Parathyroid adenoma (tissue), 2 donors: Measurements from ENCODE around the gene NPAP1.
"Not testable (repeated sequence)": the region's sequence is repeated elsewhere in the genome, so short reads cannot be mapped to it uniquely, and the experiment has no call there.

Experiments
- H2AFZ ChIP-seq: fragments of 300-600 bp; sonication (generic); one replicate; pipeline ENCODE4 v1.7.0; 2017; ENCODE audit warnings: antibody characterized with exemption, mild to moderate bottlenecking
- H3K27ac ChIP-seq: fragments of 300-600 bp; sonication (generic); one replicate; pipeline ENCODE4 v1.7.0; 2017
- H3K27me3 ChIP-seq: fragments of 300-600 bp; sonication (generic); one replicate; pipeline ENCODE4 v1.7.0; 2017; ENCODE audit warnings: low read length; ENCODE audit not compliant: control insufficient read depth, insufficient read depth
- H3K36me3 ChIP-seq: fragments of 300-600 bp; sonication (generic); one replicate; pipeline ENCODE4 v1.7.0; 2017; ENCODE audit warnings: low read length; ENCODE audit not compliant: control insufficient read depth, insufficient read depth
- H3K4me1 ChIP-seq: fragments of 300-600 bp; sonication (generic); one replicate; pipeline ENCODE4 v1.7.0; 2017; ENCODE audit warnings: control low read depth
- H3K4me2 ChIP-seq: fragments of 300-600 bp; sonication (generic); one replicate; pipeline ENCODE4 v1.7.0; 2017; ENCODE audit warnings: low read length
- H3K4me3 ChIP-seq: fragments of 300-600 bp; sonication (generic); one replicate; pipeline ENCODE4 v1.7.0; 2017; ENCODE audit warnings: low read depth, low read length
- H3K79me2 ChIP-seq: fragments of 300-600 bp; sonication (generic); one replicate; pipeline ENCODE4 v1.7.0; 2017; ENCODE audit warnings: control low read depth
- H3K9ac ChIP-seq: fragments of 300-600 bp; sonication (generic); one replicate; pipeline ENCODE4 v1.7.0; 2017; ENCODE audit warnings: mild to moderate bottlenecking
- H3K9me3 ChIP-seq: fragments of 300-600 bp; sonication (generic); one replicate; pipeline ENCODE4 v1.7.0; 2017; ENCODE audit warnings: low read length; ENCODE audit not compliant: control insufficient read depth
- TF ChIP-seq, protein P1 (sequence below): fragments of 300-600 bp; sonication (generic); IDR thresholded peaks from one replicate; pipeline ENCODE4 v1.7.0; 2017; ENCODE audit warnings: antibody characterized with exemption, mild to moderate bottlenecking
- donor health status: primary hyperparathyroidism.

NPAP1 gene

GRCh38 chr15:24675332-24676144 is at the start of gene NPAP1:
Gene NPAP1 (plus strand): TSS chr15:24675775. CDS start chr15:24675868, 93 bp downstream.
- Histone ChIP-seq H3K4me2 (no peak within 1 kb of the TSS), H3K36me3 (no peaks in the 10 kb centered on the region), H3K9me3 (no peaks in the 10 kb centered on the region), H2AFZ (no peak within 1 kb of the TSS), H3K9ac (no peak within 1 kb of the TSS), H3K79me2 (no peaks in the 10 kb centered on the region), H3K4me3 (no peak within 1 kb of the TSS), H3K4me1 (no peaks in the 10 kb centered on the region), H3K27me3 (no peaks in the 10 kb centered on the region), H3K27ac (no peak within 1 kb of the TSS)
- TF ChIP-seq, protein P1, sequence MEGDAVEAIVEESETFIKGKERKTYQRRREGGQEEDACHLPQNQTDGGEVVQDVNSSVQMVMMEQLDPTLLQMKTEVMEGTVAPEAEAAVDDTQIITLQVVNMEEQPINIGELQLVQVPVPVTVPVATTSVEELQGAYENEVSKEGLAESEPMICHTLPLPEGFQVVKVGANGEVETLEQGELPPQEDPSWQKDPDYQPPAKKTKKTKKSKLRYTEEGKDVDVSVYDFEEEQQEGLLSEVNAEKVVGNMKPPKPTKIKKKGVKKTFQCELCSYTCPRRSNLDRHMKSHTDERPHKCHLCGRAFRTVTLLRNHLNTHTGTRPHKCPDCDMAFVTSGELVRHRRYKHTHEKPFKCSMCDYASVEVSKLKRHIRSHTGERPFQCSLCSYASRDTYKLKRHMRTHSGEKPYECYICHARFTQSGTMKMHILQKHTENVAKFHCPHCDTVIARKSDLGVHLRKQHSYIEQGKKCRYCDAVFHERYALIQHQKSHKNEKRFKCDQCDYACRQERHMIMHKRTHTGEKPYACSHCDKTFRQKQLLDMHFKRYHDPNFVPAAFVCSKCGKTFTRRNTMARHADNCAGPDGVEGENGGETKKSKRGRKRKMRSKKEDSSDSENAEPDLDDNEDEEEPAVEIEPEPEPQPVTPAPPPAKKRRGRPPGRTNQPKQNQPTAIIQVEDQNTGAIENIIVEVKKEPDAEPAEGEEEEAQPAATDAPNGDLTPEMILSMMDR, result no peak

DNA sequence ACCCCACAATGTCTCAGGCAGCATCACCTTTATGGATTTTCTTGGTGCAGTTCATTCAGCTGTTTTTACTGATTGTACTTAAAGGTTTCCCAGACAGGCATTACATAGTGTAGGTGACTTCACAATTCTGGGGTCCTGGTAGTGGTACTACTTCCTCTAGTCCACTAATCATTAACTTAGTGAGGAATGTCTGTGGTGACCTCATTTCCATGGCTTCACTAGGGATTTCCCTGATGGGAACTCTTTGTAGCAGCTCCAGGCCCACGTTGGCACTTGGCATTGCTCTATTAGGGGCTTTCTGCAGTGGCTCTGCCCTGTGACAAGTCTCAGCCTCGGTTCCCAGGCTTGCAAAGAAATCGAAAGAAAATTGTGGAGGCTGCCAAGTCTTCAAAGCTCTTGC is 48.1 kb upstream of the NPAP1 start:
- no peak overlapping the region for H3K4me3 ChIP-seq

GRCh38 chr15:24633082-24633481 is 42.5 kb upstream of the NPAP1 start:
- no peaks in the 10 kb centered on the region for H3K27me3 ChIP-seq
- TF ChIP-seq, protein P1, result no peak
- no peak overlapping the region for H2AFZ ChIP-seq
- no peak overlapping the region for H3K9ac ChIP-seq
- H3K4me3 ChIP-seq, result no peak overlapping the region
- no peak overlapping the region for H3K27ac ChIP-seq
- no peaks in the 10 kb centered on the region for H3K79me2 ChIP-seq
- no peaks in the 10 kb centered on the region for H3K9me3 ChIP-seq
- H3K4me2 ChIP-seq, result no peak overlapping the region
- no peaks in the 10 kb centered on the region for H3K36me3 ChIP-seq
- H3K4me1 ChIP-seq, result no peaks in the 10 kb centered on the region

More for the DNA sequence above, 48.1 kb upstream of the NPAP1 start:
- Histone ChIP-seq H2AFZ (no peak overlapping the region), H3K4me2 (no peak overlapping the region), H3K9ac (no peak overlapping the region), H3K36me3 (no peaks in the 10 kb centered on the region), H3K9me3 (no peaks in the 10 kb centered on the region), H3K4me1 (no peaks in the 10 kb centered on the region), H3K27ac (no peak overlapping the region), H3K79me2 (no peaks in the 10 kb centered on the region), H3K27me3 (no peaks in the 10 kb centered on the region)
- TF ChIP-seq, protein P1, result no peak

- H3K27ac ChIP-seq, H3K36me3 ChIP-seq, H3K79me2 ChIP-seq, H2AFZ ChIP-seq, H3K4me1 ChIP-seq, H3K27me3 ChIP-seq, H3K4me2 ChIP-seq, H3K9ac ChIP-seq, H3K9me3 ChIP-seq, H3K4me3 ChIP-seq: not testable (repeated sequence)
These were observed 36.2 kb upstream of the NPAP1 start for GRCh38 chr15:24639412-24639811.

- H3K9ac ChIP-seq, result no peak overlapping the region
- H2AFZ ChIP-seq, result no peak overlapping the region
- no peak overlapping the region for H3K4me2 ChIP-seq
- no peak overlapping the region for H3K4me3 ChIP-seq
- H3K27ac ChIP-seq, result no peak overlapping the region
- no peaks in the 10 kb centered on the region for H3K9me3 ChIP-seq
- no peaks in the 10 kb centered on the region for H3K4me1 ChIP-seq
- H3K27me3 ChIP-seq, result no peaks in the 10 kb centered on the region
- TF ChIP-seq, protein P1, result no peak
- no peaks in the 10 kb centered on the region for H3K36me3 ChIP-seq
- H3K79me2 ChIP-seq, result no peaks in the 10 kb centered on the region
These were observed 29.9 kb upstream of the NPAP1 start for GRCh38 chr15:24645627-24646026.
